T-helper 17 cell (primary cell): ENCODE results near the gene KIF2A. TPM values are rescaled to one million over a fixed set of nuclear protein-coding genes. Genes with fewer than 3 reads are reported as not detected.

ENCODE experiments used
- ATAC-seq: fragments of 150-1000 bp; cut with Tn5 transposase; 2 replicates; pipeline ENCODE4 v1.10.0; 2021; ENCODE audit warnings: mild to moderate bottlenecking, moderate library complexity
- DNase-seq, 3 donors: peaks; one replicate each; pipeline versions ENCODE4 v3.0.0 to v3.0.0-alpha.2; 2020 to 2021
- H3K9me3 ChIP-seq: one replicate; pipeline ENCODE4 v1.7.0; 2013; ENCODE audit warnings: low read length, mild to moderate bottlenecking; ENCODE audit not compliant: control insufficient read depth, poor library complexity, severe bottlenecking
- H3K27ac Mint-ChIP-seq: one replicate; pipeline ENCODE4 v1.8.0; 2022; ENCODE audit warnings: mild to moderate bottlenecking, moderate library complexity, mixed read lengths
- H3K27me3 Mint-ChIP-seq: one replicate; pipeline ENCODE4 v1.8.0; 2022; ENCODE audit warnings: mixed read lengths
- H3K36me3 Mint-ChIP-seq: one replicate; pipeline ENCODE4 v1.8.0; 2022; ENCODE audit warnings: low read depth, mixed read lengths
- H3K4me1 Mint-ChIP-seq: one replicate; pipeline ENCODE4 v1.8.0; 2022; ENCODE audit warnings: mild to moderate bottlenecking, mixed read lengths
- H3K4me3 Mint-ChIP-seq: one replicate; pipeline ENCODE4 v1.8.0; 2022; ENCODE audit warnings: mild to moderate bottlenecking, moderate library complexity, mixed read lengths
- total RNA-seq, 4 donors: library from RNA in 2 of 4; stranded (reverse) in 2 of 4; gene quantifications; one replicate each; pipeline ENCODE4 v1.2.3 and lab custom pipeline; 2022 to 2026

The KIF2A gene
- total RNA-seq, 2 donors from 2014 or later = 93.5 to 158 TPM

DNA sequence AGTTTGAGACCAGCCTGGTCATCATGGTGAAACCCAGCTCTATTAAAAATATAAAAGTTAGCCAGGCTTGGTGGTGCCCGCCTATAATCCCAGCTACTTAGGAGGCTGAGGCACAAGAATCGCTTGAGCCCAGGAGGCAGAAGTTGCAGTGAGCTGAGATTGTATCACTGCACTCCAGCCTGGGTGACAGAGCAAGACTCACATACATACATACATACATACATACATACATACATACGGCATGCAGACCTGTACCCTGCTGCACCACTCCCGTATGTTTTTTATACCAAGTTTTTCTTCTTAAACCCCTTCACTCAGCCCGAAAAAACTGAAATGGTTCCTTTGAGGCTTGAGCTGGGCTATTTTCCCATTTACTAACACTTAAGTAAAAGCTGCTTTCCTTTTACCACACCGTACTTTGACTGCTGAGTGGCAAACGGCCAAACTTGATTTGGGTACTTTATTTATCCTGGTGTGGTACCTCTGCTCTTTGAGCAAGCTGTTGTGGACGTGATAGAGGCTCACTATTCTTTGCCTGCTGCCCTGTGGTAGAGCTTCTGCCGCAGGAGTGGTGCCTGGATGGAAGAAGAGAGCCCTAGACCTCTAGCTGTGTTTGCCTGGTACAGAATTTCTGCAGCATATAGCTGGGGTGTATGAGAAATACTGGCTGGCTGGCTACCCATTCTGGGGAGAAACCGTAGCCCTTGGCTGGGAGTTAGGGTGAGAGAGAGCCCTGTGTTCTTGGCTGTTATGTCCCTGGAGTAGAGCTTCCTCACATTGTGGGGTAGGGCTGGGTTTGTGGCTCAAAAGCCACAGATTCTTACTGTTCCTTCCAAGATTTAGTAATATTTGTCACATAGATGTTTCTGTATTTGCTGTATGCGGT, 126.0 kb downstream of the KIF2A start:
- Mint-ChIP-seq H3K4me3 (no peak overlapping the region), H3K27me3 (no peaks in the 10 kb centered on the region), H3K36me3 (no peaks in the 10 kb centered on the region), H3K4me1 (peaks cover 17% of the 10 kb centered on the region), H3K27ac (peak overlapping the region; percentile 60)
- H3K9me3 ChIP-seq = no peaks in the 10 kb centered on the region
- DNase-seq (no peak), ATAC-seq (no peak)

DNA sequence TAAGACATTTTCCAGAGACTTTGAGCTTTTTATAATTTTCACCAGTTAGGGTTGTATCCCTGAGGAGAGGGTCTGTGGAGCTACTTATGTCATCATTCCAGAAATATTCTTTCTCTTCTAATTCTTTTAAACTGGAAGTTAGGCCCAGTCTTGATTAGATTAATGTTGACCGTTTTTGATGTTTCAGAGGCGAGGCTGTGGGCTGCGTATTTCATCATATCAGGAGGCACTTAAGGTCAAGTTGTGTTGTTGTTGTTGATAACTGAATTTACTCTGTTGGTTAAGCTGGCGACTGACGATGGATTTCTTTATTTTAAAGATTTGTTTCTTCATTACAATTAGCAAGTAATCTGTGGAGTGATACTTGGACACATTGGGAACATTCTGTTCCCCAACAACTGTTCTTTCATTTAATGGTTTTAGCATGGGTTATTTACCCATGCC, 126.6 kb downstream of the KIF2A start:
- no peaks in the 10 kb centered on the region for H3K27me3 Mint-ChIP-seq
- peaks cover 17% of the 10 kb centered on the region for H3K4me1 Mint-ChIP-seq
- no peaks in the 10 kb centered on the region for H3K9me3 ChIP-seq
- no peaks in the 10 kb centered on the region for H3K36me3 Mint-ChIP-seq
- no peak for DNase-seq
- peak overlapping the region; percentile 60 for H3K27ac Mint-ChIP-seq
- H3K4me3 Mint-ChIP-seq = no peak overlapping the region
- ATAC-seq = no peak

Other genes with a start within 250 kb of the KIF2A start
- gene DIMT1, start 97.7 kb downstream of the KIF2A start, total RNA-seq = 10 to 100 TPM; 16.5 to 20.0 TPM
- 10 to 100 TPM; 17.9 to 18.3 TPM for gene IPO11, start 106.6 kb downstream of the KIF2A start, total RNA-seq